Measurements from ENCODE around the gene CNPY1. TPM values are rescaled to one million over a fixed set of nuclear protein-coding genes. Genes with fewer than 3 reads are reported as not detected.

Gene CNPY1
- total RNA-seq, 4 donors from 2014 or later, result not detected

- Histone ChIP-seq H3K27me3 (peaks cover 0 to 87% (median 1%) of the 10 kb centered on the region in 4 donors), H3K27ac (replicated peaks in 1 of 4) (no peak overlapping the region), H3K9me3 (no peaks in the 10 kb centered on the region), H3K4me3 (no peak overlapping the region), H3K36me3 (no peaks in the 10 kb centered on the region), H3K4me1 (peaks cover 11 to 19% (median 16%) of the 10 kb centered on the region in 4 donors)
- intact Hi-C loops (cut with DNase I), result no loop called here
- no peak for DNase-seq (ENCODE audit: extremely low spot score)
- no peak for TF ChIP-seq EP300 (IDR thresholded peaks at IDR 0.05)
- WGBS, result 48% methylated on average over 5 of the region's 9 CpGs
Observed at GRCh38 chr7:155488483-155489127, 57.8 kb downstream of the CNPY1 start.

GRCh38 chr7:155487509-155488482 lies 58.6 kb downstream of the CNPY1 start:
- no peak overlapping the region for H3K27ac ChIP-seq (replicated peaks in 1 of 4)
- H3K27me3 ChIP-seq, result peaks cover 0 to 92% (median 6%) of the 10 kb centered on the region in 4 donors
- DNase-seq (ENCODE audit: extremely low spot score), result no peak
- no peaks in the 10 kb centered on the region for H3K9me3 ChIP-seq
- TF ChIP-seq POLR2AphosphoS5 (IDR thresholded peaks at IDR 0.05) (no peak), POLR2A (IDR thresholded peaks at IDR 0.05; ENCODE audit: low read depth) (no peak)
- intact Hi-C loops (cut with DNase I), result no loop called here
- WGBS, result 83% methylated on average over 17 of the region's 31 CpGs
- H3K4me1 ChIP-seq, result peaks cover 11 to 19% (median 16%) of the 10 kb centered on the region in 4 donors
- no peak overlapping the region for H3K4me3 ChIP-seq
- H3K36me3 ChIP-seq, result no peaks in the 10 kb centered on the region

- Histone ChIP-seq H3K36me3 (no peaks in the 10 kb centered on the region), H3K9me3 (no peaks in the 10 kb centered on the region), H3K27me3 (peaks cover 0 to 99% (median 6%) of the 10 kb centered on the region in 4 donors), H3K4me3 (no peak overlapping the region), H3K27ac (replicated peaks in 1 of 4) (no peak overlapping the region), H3K4me1 (peaks cover 11 to 19% (median 16%) of the 10 kb centered on the region in 4 donors)
- TF ChIP-seq POLR2A (IDR thresholded peaks at IDR 0.05; ENCODE audit: low read depth) (no peak), CTCF (IDR thresholded peaks at IDR 0.05) (no peak), POLR2AphosphoS5 (IDR thresholded peaks at IDR 0.05) (no peak), EP300 (IDR thresholded peaks at IDR 0.05) (no peak)
- intact Hi-C loops (cut with DNase I), result no loop called here
- WGBS, result 84% methylated on average over 13 of the region's 18 CpGs
- DNase-seq (ENCODE audit: extremely low spot score), result no peak
Observed at GRCh38 chr7:155486783-155487508, 59.4 kb downstream of the CNPY1 start.

- DNase-seq (ENCODE audit: extremely low spot score), result no peak
- H3K36me3 ChIP-seq, result no peaks in the 10 kb centered on the region
- H3K9me3 ChIP-seq, result no peaks in the 10 kb centered on the region
- TF ChIP-seq POLR2A (IDR thresholded peaks at IDR 0.05; ENCODE audit: low read depth) (no peak), CTCF (IDR thresholded peaks at IDR 0.05) (no peak), EP300 (IDR thresholded peaks at IDR 0.05) (no peak), POLR2AphosphoS5 (IDR thresholded peaks at IDR 0.05) (no peak)
- peaks cover 0 to 100% (median 6%) of the 10 kb centered on the region in 4 donors for H3K27me3 ChIP-seq
- intact Hi-C loops (cut with DNase I), result no loop called here
- no peak overlapping the region for H3K4me3 ChIP-seq
- WGBS, result 78% methylated on average over 15 of the region's 23 CpGs
- H3K4me1 ChIP-seq, result no peaks in the 10 kb centered on the region
- no peak overlapping the region for H3K27ac ChIP-seq (replicated peaks in 1 of 4)
Observed at GRCh38 chr7:155484483-155485399, 61.6 kb downstream of the CNPY1 start.

GRCh38 chr7:155483868-155484325 lies 62.5 kb downstream of the CNPY1 start:
- 46% methylated on average over 16 of the region's 16 CpGs for whole genome bisulfite sequencing
- TF ChIP-seq POLR2A (IDR thresholded peaks at IDR 0.05; ENCODE audit: low read depth) (no peak), EP300 (IDR thresholded peaks at IDR 0.05) (no peak), CTCF (IDR thresholded peaks at IDR 0.05) (no peak), POLR2AphosphoS5 (IDR thresholded peaks at IDR 0.05) (no peak)
- Histone ChIP-seq H3K9me3 (no peaks in the 10 kb centered on the region), H3K27me3 (peaks cover 0 to 100% (median 6%) of the 10 kb centered on the region in 4 donors), H3K4me3 (no peak overlapping the region), H3K4me1 (no peaks in the 10 kb centered on the region), H3K36me3 (no peaks in the 10 kb centered on the region), H3K27ac (replicated peaks in 1 of 4) (no peak overlapping the region)
- DNase-seq (ENCODE audit: extremely low spot score), result no peak
- intact Hi-C loops (cut with DNase I), result no loop called here
